DMS 273 (cell line): Measurements from ENCODE around the gene IKZF2.

Experiments
- DNase-seq: peaks from one replicate; lab custom pipeline; 2025; ENCODE audit not compliant: unreplicated experiment; lab: John Stamatoyannopoulos, UW

Gene IKZF2

GRCh38 chr2:213007290-213007838 lies 144.0 kb downstream of the IKZF2 start:
- DNase-seq: peak; percentile 1

GRCh38 chr2:213004197-213004821 lies 147.1 kb downstream of the IKZF2 start:
- no peak for DNase-seq

- no peak for DNase-seq
Measured at GRCh38 chr2:213002383-213002782, 149.0 kb downstream of the IKZF2 start.

GRCh38 chr2:213001297-213001910 lies 150.0 kb downstream of the IKZF2 start:
- no peak for DNase-seq

- no peak for DNase-seq
Measured at GRCh38 chr2:212998626-212999359, 152.6 kb downstream of the IKZF2 start.

GRCh38 chr2:212997526-212998020 lies 153.8 kb downstream of the IKZF2 start:
- DNase-seq: no peak

GRCh38 chr2:212995920-212996319 lies 155.5 kb downstream of the IKZF2 start:
- no peak for DNase-seq

- DNase-seq: no peak
Measured at GRCh38 chr2:212994976-212995375, 156.4 kb downstream of the IKZF2 start.

GRCh38 chr2:212991120-212991519 lies 160.3 kb downstream of the IKZF2 start:
- DNase-seq: no peak

GRCh38 chr2:212990697-212991096 lies 160.7 kb downstream of the IKZF2 start:
- DNase-seq: no peak

- no peak for DNase-seq
Measured at GRCh38 chr2:212987492-212987891, 163.9 kb downstream of the IKZF2 start.

- DNase-seq: no peak
Measured at GRCh38 chr2:212984129-212984528, 167.3 kb downstream of the IKZF2 start.

GRCh38 chr2:212979799-212980198 lies 171.6 kb downstream of the IKZF2 start:
- peak; percentile 3 for DNase-seq

- no peak for DNase-seq
Measured at GRCh38 chr2:212979046-212979612, 172.3 kb downstream of the IKZF2 start.

- no peak for DNase-seq
Measured at GRCh38 chr2:212977152-212977551, 174.3 kb downstream of the IKZF2 start.

- DNase-seq: no peak
Measured at GRCh38 chr2:212975333-212975732, 176.1 kb downstream of the IKZF2 start.

- DNase-seq: no peak
Measured at GRCh38 chr2:212974692-212975091, 176.7 kb downstream of the IKZF2 start.

- peak; percentile 2 for DNase-seq
Measured at GRCh38 chr2:212973347-212973746, 178.1 kb downstream of the IKZF2 start.

- DNase-seq: no peak
Measured at GRCh38 chr2:212970132-212970531, 181.3 kb downstream of the IKZF2 start.

- no peak for DNase-seq
Measured at GRCh38 chr2:212968284-212969081, 182.9 kb downstream of the IKZF2 start.

GRCh38 chr2:212966884-212967283 lies 184.5 kb downstream of the IKZF2 start:
- no peak for DNase-seq
